Smooth muscle cell (in vitro differentiated cells): ENCODE results near the gene SMG5. TPM values are rescaled to one million over a fixed set of nuclear protein-coding genes. Genes with fewer than 3 reads are reported as not detected.

Source experiments
- DNase-seq: peaks from one replicate; lab custom pipeline; 2025; ENCODE audit not compliant: unreplicated experiment; lab: John Stamatoyannopoulos, UW
- H2AFZ ChIP-seq: fragments of 200-600 bp; sonication (generic); 2 replicates; pipeline ENCODE4 v1.6.0; 2016; ENCODE audit warnings: antibody characterized with exemption, low read depth, mild to moderate bottlenecking
- H3F3A ChIP-seq: fragments of 200-600 bp; sonication (generic); 2 replicates; pipeline ENCODE4 v1.6.0; 2017; ENCODE audit warnings: antibody characterized with exemption, low read depth
- H3K27ac ChIP-seq: fragments of 200-600 bp; sonication (generic); 2 replicates; pipeline ENCODE4 v1.5.1; 2016; ENCODE audit warnings: low read depth, mild to moderate bottlenecking
- H3K27me3 ChIP-seq: fragments of 200-600 bp; sonication (generic); 2 replicates; pipeline ENCODE4 v1.6.1; 2016; ENCODE audit warnings: low read depth, mild to moderate bottlenecking
- H3K36me3 ChIP-seq: fragments of 200-600 bp; sonication (generic); 2 replicates; pipeline ENCODE4 v1.5.1; 2016; ENCODE audit warnings: low read depth
- H3K4me1 ChIP-seq: fragments of 200-600 bp; sonication (generic); 2 replicates; pipeline ENCODE4 v1.5.1; 2016; ENCODE audit warnings: low read depth
- H3K4me2 ChIP-seq: fragments of 200-600 bp; sonication (generic); 2 replicates; pipeline ENCODE4 v1.6.0; 2016; ENCODE audit warnings: mild to moderate bottlenecking
- H3K4me3 ChIP-seq: fragments of 200-600 bp; sonication (generic); 2 replicates; pipeline ENCODE4 v1.5.1; 2016; ENCODE audit warnings: mild to moderate bottlenecking
- H3K79me2 ChIP-seq: fragments of 200-600 bp; sonication (generic); 2 replicates; pipeline ENCODE4 v1.6.0; 2016; ENCODE audit warnings: low read depth, mild to moderate bottlenecking
- H3K9ac ChIP-seq: fragments of 200-600 bp; sonication (generic); 2 replicates; pipeline ENCODE4 v1.6.0; 2016; ENCODE audit warnings: low read depth
- H3K9me3 ChIP-seq: fragments of 200-600 bp; sonication (generic); replicated peaks from 2 replicates; pipeline ENCODE4 v1.5.1; 2016; ENCODE audit warnings: low read depth
- H4K20me1 ChIP-seq: fragments of 200-600 bp; sonication (generic); 2 replicates; pipeline ENCODE4 v1.6.0; 2016; ENCODE audit warnings: low read depth
- CTCF ChIP-seq: fragments of 200-600 bp; sonication (generic); IDR thresholded peaks from 2 replicates; pipeline ENCODE4 v1.5.1; 2017; ENCODE audit warnings: borderline replicate concordance, mild to moderate bottlenecking, antibody characterized with exemption; ENCODE audit not compliant: insufficient read depth, poor library complexity, severe bottlenecking
- WGBS: methylation state at CpG from one replicate; pipeline ENCODE4 v1.1.7; 2016; ENCODE audit warnings: low lambda C conversion rate; 5-methylcytosine and 5-hydroxymethylcytosine counted together
- polyA plus RNA-seq: library from polyadenylated mRNA; unstranded; fragments of >200 nt; fragmentation: Nextera tagmentation; extraction: Ambion mirVana; gene quantifications from 2 replicates; pipeline ENCODE4 v1.2.1, GENCODE V29; 2016
- total RNA-seq: library from RNA; depleted of rRNA; stranded (reverse); fragments of >200 nt; gene quantifications from 2 replicates; pipeline ENCODE4 v1.2.3, GENCODE V29; 2014

The SMG5 gene
- total and polyA plus RNA-seq, 2 experiments from 2014 or later, result 42.3 to 47.4 TPM

- no peak for TF ChIP-seq CTCF
- H3K79me2 ChIP-seq, result no peaks in the 10 kb centered on the region
- H3K27ac ChIP-seq, result no peak overlapping the region
- no peak overlapping the region for H2AFZ ChIP-seq
- H3F3A ChIP-seq, result no peaks in the 10 kb centered on the region
- H3K27me3 ChIP-seq, result no peaks in the 10 kb centered on the region
- no peaks in the 10 kb centered on the region for H3K4me1 ChIP-seq
- H3K9me3 ChIP-seq, result no peaks in the 10 kb centered on the region
- no peak overlapping the region for H3K4me2 ChIP-seq
- no peak overlapping the region for H3K9ac ChIP-seq
- no peak overlapping the region for H3K4me3 ChIP-seq
- DNase-seq, result no peak
- 98% methylated on average over 2 of the region's 2 CpGs for WGBS
- no peaks in the 10 kb centered on the region for H3K36me3 ChIP-seq
- peaks cover 4% of the 10 kb centered on the region for H4K20me1 ChIP-seq
Observed at GRCh38 chr1:156257711-156258110, 24.9 kb downstream of the SMG5 start.

GRCh38 chr1:156253634-156254033, 29.0 kb downstream of the SMG5 start:
- no peaks in the 10 kb centered on the region for H3F3A ChIP-seq
- WGBS, result 99% methylated on average over 3 of the region's 3 CpGs
- no peaks in the 10 kb centered on the region for H3K9me3 ChIP-seq
- peaks cover 4% of the 10 kb centered on the region for H4K20me1 ChIP-seq
- no peak overlapping the region for H3K4me2 ChIP-seq
- no peaks in the 10 kb centered on the region for H3K4me1 ChIP-seq
- H3K36me3 ChIP-seq, result no peaks in the 10 kb centered on the region
- no peaks in the 10 kb centered on the region for H3K27me3 ChIP-seq
- no peak overlapping the region for H2AFZ ChIP-seq
- DNase-seq, result no peak
- TF ChIP-seq CTCF, result no peak
- no peaks in the 10 kb centered on the region for H3K79me2 ChIP-seq
- H3K27ac ChIP-seq, result no peak overlapping the region
- no peak overlapping the region for H3K9ac ChIP-seq
- no peak overlapping the region for H3K4me3 ChIP-seq

DNA sequence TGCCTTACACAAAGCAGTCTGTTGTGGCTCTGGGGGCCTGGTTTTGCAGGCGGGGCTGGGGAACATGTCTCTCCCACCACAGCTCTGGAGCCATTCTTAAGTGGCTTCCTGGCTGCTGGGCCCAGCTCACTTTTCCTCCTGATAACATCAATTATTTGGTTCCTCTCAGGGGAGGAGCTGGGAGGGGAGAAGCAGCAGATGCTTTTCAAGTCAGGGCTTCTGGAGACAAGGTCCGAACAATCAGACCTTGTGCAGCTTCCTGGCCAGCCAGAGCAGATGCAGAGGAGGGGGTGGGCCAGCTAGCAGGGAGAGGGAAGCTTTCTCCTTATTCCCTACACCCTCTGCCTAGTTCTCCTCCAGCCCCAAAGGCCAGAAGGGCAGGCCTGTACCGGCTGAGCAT, 31.1 kb downstream of the SMG5 start:
- no peak overlapping the region for H3K4me2 ChIP-seq
- H3K4me3 ChIP-seq, result no peak overlapping the region
- no peaks in the 10 kb centered on the region for H4K20me1 ChIP-seq
- no peaks in the 10 kb centered on the region for H3K36me3 ChIP-seq
- H2AFZ ChIP-seq, result no peak overlapping the region
- no peaks in the 10 kb centered on the region for H3F3A ChIP-seq
- no peaks in the 10 kb centered on the region for H3K9me3 ChIP-seq
- 42% methylated on average over 3 of the region's 3 CpGs for WGBS
- no peak overlapping the region for H3K9ac ChIP-seq
- TF ChIP-seq CTCF, result no peak
- no peaks in the 10 kb centered on the region for H3K27me3 ChIP-seq
- DNase-seq, result no peak
- no peak overlapping the region for H3K27ac ChIP-seq
- no peaks in the 10 kb centered on the region for H3K4me1 ChIP-seq
- H3K79me2 ChIP-seq, result no peaks in the 10 kb centered on the region

GRCh38 chr1:156249593-156249992, 33.0 kb downstream of the SMG5 start:
- H3K27me3 ChIP-seq, result no peaks in the 10 kb centered on the region
- no peaks in the 10 kb centered on the region for H3K36me3 ChIP-seq
- no peaks in the 10 kb centered on the region for H4K20me1 ChIP-seq
- no peaks in the 10 kb centered on the region for H3F3A ChIP-seq
- no peak for TF ChIP-seq CTCF
- no peak overlapping the region for H3K27ac ChIP-seq
- H3K4me3 ChIP-seq, result no peak overlapping the region
- no peak overlapping the region for H2AFZ ChIP-seq
- no peak overlapping the region for H3K4me2 ChIP-seq
- H3K4me1 ChIP-seq, result no peaks in the 10 kb centered on the region
- WGBS, result 91% methylated on average over 5 of the region's 5 CpGs
- DNase-seq, result no peak
- H3K9ac ChIP-seq, result no peak overlapping the region
- no peaks in the 10 kb centered on the region for H3K79me2 ChIP-seq
- no peaks in the 10 kb centered on the region for H3K9me3 ChIP-seq
